Stimulated activated CD8-positive, alpha-beta memory T cell treated with anti-CD3 and anti-CD28 coated beads, Interleukin-12 subunit alpha, Interleukin-12 subunit beta, amount 100 ng/mL, for 24 hours (primary cell): ENCODE data around the gene DLG2.

ENCODE experiments used
- DNase-seq: peaks from one replicate; pipeline ENCODE4 v3.0.0-alpha.2; 2020; ENCODE audit errors: extremely low read depth

Gene DLG2

GRCh38 chr11:83574519-83574918 lies 2052.6 kb downstream of the DLG2 start:
- DNase-seq: no peak

GRCh38 chr11:83572581-83573496 lies 2054.3 kb downstream of the DLG2 start:
- no peak for DNase-seq

GRCh38 chr11:83571302-83571701 lies 2055.8 kb downstream of the DLG2 start:
- DNase-seq: no peak

GRCh38 chr11:83569134-83569805 lies 2057.9 kb downstream of the DLG2 start:
- DNase-seq: no peak

GRCh38 chr11:83568516-83568915 lies 2058.6 kb downstream of the DLG2 start:
- DNase-seq: no peak

GRCh38 chr11:83566950-83567349 lies 2060.2 kb downstream of the DLG2 start:
- no peak for DNase-seq

GRCh38 chr11:83564870-83565269 lies 2062.3 kb downstream of the DLG2 start:
- no peak for DNase-seq

- DNase-seq: no peak
Observed at GRCh38 chr11:83558281-83558680, 2068.9 kb downstream of the DLG2 start.

- no peak for DNase-seq
Observed at GRCh38 chr11:83557653-83558052, 2069.5 kb downstream of the DLG2 start.

- no peak for DNase-seq
Observed at GRCh38 chr11:83554876-83555275, 2072.3 kb downstream of the DLG2 start.

- DNase-seq: no peak
Observed at GRCh38 chr11:83549984-83550667, 2077.0 kb downstream of the DLG2 start.

- DNase-seq: no peak
Observed at GRCh38 chr11:83546368-83546767, 2080.8 kb downstream of the DLG2 start.

- no peak for DNase-seq
Observed at GRCh38 chr11:83545494-83546260, 2081.5 kb downstream of the DLG2 start.

- DNase-seq: no peak
Observed at GRCh38 chr11:83544846-83545245, 2082.3 kb downstream of the DLG2 start.

GRCh38 chr11:83543706-83544439 lies 2083.3 kb downstream of the DLG2 start:
- no peak for DNase-seq

GRCh38 chr11:83542861-83543260 lies 2084.3 kb downstream of the DLG2 start:
- no peak for DNase-seq

- DNase-seq: no peak
Observed at GRCh38 chr11:83540728-83541127, 2086.4 kb downstream of the DLG2 start.

GRCh38 chr11:83540112-83540675 lies 2086.9 kb downstream of the DLG2 start:
- no peak for DNase-seq

GRCh38 chr11:83538286-83538685 lies 2088.9 kb downstream of the DLG2 start:
- DNase-seq: no peak

- DNase-seq: no peak
Observed at GRCh38 chr11:83537131-83537610, 2090.0 kb downstream of the DLG2 start.

GRCh38 chr11:83533166-83533565 lies 2094.0 kb downstream of the DLG2 start:
- DNase-seq: no peak
